ENCODE data around the gene ALOXE3.
"Not testable (repeated sequence)": the region's sequence is repeated elsewhere in the genome, so short reads cannot be mapped to it uniquely, and the experiment has no call there.

ALOXE3 gene

GRCh38 chr17:8122422-8122923, 4.2 kb upstream of the ALOXE3 start:
- DNase-seq (ENCODE audit: low read depth in 2 of 2): no peak

GRCh38 chr17:8121681-8122421, 3.5 kb upstream of the ALOXE3 start:
- no peak for DNase-seq (ENCODE audit: low read depth in 2 of 2)

GRCh38 chr17:8121407-8121680, 3.0 kb upstream of the ALOXE3 start:
- no peak for DNase-seq (ENCODE audit: low read depth in 2 of 2)

- DNase-seq (ENCODE audit: low read depth in 2 of 2): peak; percentile 35 to 42
Observed at GRCh38 chr17:8120520-8121406, 2.4 kb upstream of the ALOXE3 start.

- peak; percentile 84 to 87 for DNase-seq (ENCODE audit: low read depth in 2 of 2)
Observed at GRCh38 chr17:8119581-8120519, 1.5 kb upstream of the ALOXE3 start.

- peak; percentile 53 to 56 for DNase-seq (ENCODE audit: low read depth in 2 of 2)
Observed at GRCh38 chr17:8118769-8119580, 661 bp upstream of the ALOXE3 start.

GRCh38 chr17:8117367-8117979, 841 bp downstream of the ALOXE3 start:
- no peak for DNase-seq (ENCODE audit: low read depth in 2 of 2)

GRCh38 chr17:8116776-8117175, 1.5 kb downstream of the ALOXE3 start:
- DNase-seq (ENCODE audit: low read depth in 2 of 2): no peak

- DNase-seq (ENCODE audit: low read depth in 2 of 2): no peak
Observed at GRCh38 chr17:8110907-8111306, 7.4 kb downstream of the ALOXE3 start.

GRCh38 chr17:8110456-8110804, 7.9 kb downstream of the ALOXE3 start:
- DNase-seq (ENCODE audit: low read depth in 2 of 2): no peak

GRCh38 chr17:8109661-8110455, 8.5 kb downstream of the ALOXE3 start:
- no peak for DNase-seq (ENCODE audit: low read depth in 2 of 2)

GRCh38 chr17:8108972-8109660, 9.2 kb downstream of the ALOXE3 start:
- DNase-seq (ENCODE audit: low read depth in 2 of 2): no peak

- DNase-seq (ENCODE audit: low read depth in 2 of 2): not testable (repeated sequence)
Observed at GRCh38 chr17:8106980-8107379, 11.3 kb downstream of the ALOXE3 start.

- no peak for DNase-seq (ENCODE audit: low read depth in 2 of 2)
Observed at GRCh38 chr17:8105957-8106398, 12.3 kb downstream of the ALOXE3 start.

- no peak for DNase-seq (ENCODE audit: low read depth in 2 of 2)
Observed at GRCh38 chr17:8104911-8105310, 13.4 kb downstream of the ALOXE3 start.

GRCh38 chr17:8103549-8103948, 14.8 kb downstream of the ALOXE3 start:
- no peak for DNase-seq (ENCODE audit: low read depth in 2 of 2)

GRCh38 chr17:8101721-8102120, 16.6 kb downstream of the ALOXE3 start:
- DNase-seq (ENCODE audit: low read depth in 2 of 2): no peak

GRCh38 chr17:8100763-8101162, 17.6 kb downstream of the ALOXE3 start:
- DNase-seq (ENCODE audit: low read depth in 2 of 2): no peak

GRCh38 chr17:8100111-8100510, 18.2 kb downstream of the ALOXE3 start:
- DNase-seq (ENCODE audit: low read depth in 2 of 2): no peak

All from fibroblast of skin of left biceps (primary cell).